H1 (cell line): ENCODE results near the gene TMEM236. TPM values are rescaled to one million over a fixed set of nuclear protein-coding genes. Genes with fewer than 3 reads are reported as not detected.
A peak's percentile ranks its signal among the peaks of the same experiment; 100 is the strongest.

Source experiments
- CTCF ChIA-PET: fragments of 300-600 bp; sonication (Branson Sonifier 250); formaldehyde crosslinking; loops from one replicate; lab custom pipeline; 2021; ENCODE audit not compliant: partially characterized antibody; lab: Charles Lee
- POLR2A ChIA-PET: fragments of 300-600 bp; sonication (Branson Sonifier 250); formaldehyde crosslinking; loops from one replicate; lab custom pipeline; 2021; ENCODE audit warnings: inconsistent platforms; ENCODE audit not compliant: partially characterized antibody; lab: Charles Lee
- DNase-seq, 2 experiments: peaks; one replicate each; pipeline versions ENCODE4 v3.0.0 to v3.0.0-alpha.2; 2010 to 2022; ENCODE audit warnings: low spot score in 2 of 2, low read depth in 1 of 2, mixed read lengths in 1 of 2
- FAIRE-seq: peaks from 2 replicates; lab custom pipeline; 2011; peaks lifted over from hg19 to GRCh38; lab: Jason Lieb, UNC
- H2AFZ ChIP-seq: 2 replicates; pipeline ENCODE4 v1.8.1; 2012; ENCODE audit warnings: low read length, inconsistent platforms
- H2AK5ac ChIP-seq: 2 replicates; pipeline ENCODE4 v1.6.1; 2013; ENCODE audit warnings: low read depth, low read length
- H2BK120ac ChIP-seq: replicated peaks from 2 replicates; pipeline ENCODE3; 2013; ENCODE audit warnings: low read depth, low read length, inconsistent platforms
- H2BK12ac ChIP-seq: 2 replicates; pipeline ENCODE4 v1.6.1; 2013; ENCODE audit warnings: low read depth, low read length
- H2BK15ac ChIP-seq: 2 replicates; pipeline ENCODE4 v1.6.1; 2013; ENCODE audit warnings: low read length
- H2BK20ac ChIP-seq: 2 replicates; pipeline ENCODE4 v1.6.1; 2013; ENCODE audit warnings: low read length
- H2BK5ac ChIP-seq: 2 replicates; pipeline ENCODE4 v1.6.1; 2013; ENCODE audit warnings: low read depth, low read length
- H3K14ac ChIP-seq: 2 replicates; pipeline ENCODE4 v1.6.1; 2013; ENCODE audit warnings: inconsistent platforms; ENCODE audit not compliant: insufficient read length
- H3K18ac ChIP-seq: 2 replicates; pipeline ENCODE4 v1.6.1; 2013; ENCODE audit warnings: low read length; ENCODE audit errors: extremely low read depth
- H3K23ac ChIP-seq: 2 replicates; pipeline ENCODE4 v1.6.1; 2013; ENCODE audit warnings: inconsistent platforms; ENCODE audit not compliant: insufficient read length
- H3K23me2 ChIP-seq: 2 replicates; pipeline ENCODE4 v1.6.1; 2013; ENCODE audit warnings: low read depth, low read length
- H3K27ac ChIP-seq: 2 replicates; pipeline ENCODE4 v1.6.1; 2011; ENCODE audit warnings: low read depth, low read length, inconsistent platforms
- H3K27me3 ChIP-seq, 4 experiments: replicated peaks in 1 of 4; 1 replicate in 1 of 4; 2 replicates in 3 of 4; pipeline versions ENCODE4 v1.6.1 to v1.8.1; 2011 to 2013; ENCODE audit warnings: low read length in 3 of 4, mild to moderate bottlenecking in 3 of 4, inconsistent platforms in 2 of 4, mixed read lengths in 2 of 4, moderate library complexity in 1 of 4; ENCODE audit not compliant: control insufficient read depth in 3 of 4, insufficient read depth in 3 of 4; ENCODE audit errors: extremely low read depth in 1 of 4
- H3K36me3 ChIP-seq, 4 experiments: 2 replicates each; pipeline versions ENCODE4 v1.6.1 to v1.8.1; 2011 to 2013; ENCODE audit warnings: mild to moderate bottlenecking in 4 of 4, low read length in 3 of 4, moderate library complexity in 2 of 4, control low read depth in 1 of 4, inconsistent platforms in 1 of 4; ENCODE audit not compliant: insufficient read depth in 4 of 4, control insufficient read depth in 2 of 4
- H3K4ac ChIP-seq: replicated peaks from 2 replicates; pipeline ENCODE3; 2013; ENCODE audit warnings: low read length, low read depth, mixed read lengths, inconsistent platforms; ENCODE audit not compliant: insufficient read length
- H3K4me1 ChIP-seq, 4 experiments: replicated peaks in 1 of 4; 1 replicate in 1 of 4; 2 replicates in 3 of 4; pipeline versions ENCODE4 v1.6.1 to v1.8.1; 2011 to 2013; ENCODE audit warnings: low read length in 3 of 4, inconsistent platforms in 2 of 4, mixed read lengths in 1 of 4; ENCODE audit not compliant: insufficient read depth in 4 of 4, control insufficient read depth in 3 of 4
- H3K4me2 ChIP-seq, 2 experiments: 2 replicates each; pipeline versions ENCODE4 v1.6.1 to v1.8.1; 2011 to 2013; ENCODE audit warnings: low read depth in 2 of 2, low read length in 2 of 2, control low read depth in 1 of 2, inconsistent platforms in 1 of 2, mild to moderate bottlenecking in 1 of 2; ENCODE audit not compliant: insufficient read depth in 1 of 2
- H3K4me3 ChIP-seq, 4 experiments: fragments of 200-600, 300-600 bp in 1 of 4; sonication (generic), shearing (Covaris generic), sonication (Bioruptor Twin) in 1 of 4; 2 replicates each; pipeline versions ENCODE4 v1.5.1 to v1.8.1; 2011 to 2016; ENCODE audit warnings: low read length in 4 of 4, low read depth in 3 of 4, control low read depth in 2 of 4, inconsistent platforms in 2 of 4, mild to moderate bottlenecking in 2 of 4, mixed read lengths in 1 of 4, moderate library complexity in 1 of 4; ENCODE audit not compliant: insufficient read depth in 2 of 4; ENCODE audit errors: extremely low read depth in 1 of 4
- H3K56ac ChIP-seq: replicated peaks from 2 replicates; pipeline ENCODE3; 2013; ENCODE audit warnings: low read depth, mild to moderate bottlenecking, mixed read lengths, low read length, inconsistent platforms; ENCODE audit not compliant: insufficient read length
- H3K79me1 ChIP-seq: 2 replicates; pipeline ENCODE4 v1.6.1; 2013; ENCODE audit warnings: low read depth, low read length, control low read depth
- H3K79me2 ChIP-seq, 2 experiments: 2 replicates each; pipeline versions ENCODE4 v1.6.1 to v1.8.1; 2012 to 2013; ENCODE audit warnings: low read length in 2 of 2, mild to moderate bottlenecking in 2 of 2, inconsistent platforms in 1 of 2; ENCODE audit not compliant: insufficient read depth in 2 of 2, control insufficient read depth in 1 of 2
- H3K9ac ChIP-seq, 4 experiments: replicated peaks in 1 of 4; 1 replicate in 1 of 4; 2 replicates in 3 of 4; pipeline versions ENCODE4 v1.6.1 to v1.8.1; 2011 to 2013; ENCODE audit warnings: low read depth in 3 of 4, low read length in 3 of 4, control low read depth in 2 of 4, mild to moderate bottlenecking in 2 of 4, moderate library complexity in 2 of 4, inconsistent platforms in 1 of 4; ENCODE audit errors: extremely low read depth in 1 of 4
- H3K9me3 ChIP-seq, 2 experiments: 2 replicates each; pipeline versions ENCODE4 v1.6.1 to v1.8.1; 2012 to 2013; ENCODE audit warnings: mild to moderate bottlenecking in 2 of 2, moderate library complexity in 2 of 2, control low read depth in 1 of 2, inconsistent platforms in 1 of 2, low read depth in 1 of 2, low read length in 1 of 2, mixed read lengths in 1 of 2; ENCODE audit not compliant: insufficient read depth in 2 of 2
- H4K20me1 ChIP-seq, 2 experiments: replicated peaks in 1 of 2; 2 replicates each; pipeline versions ENCODE3 to v1.8.1; 2011 to 2013; ENCODE audit warnings: inconsistent platforms in 2 of 2, low read length in 2 of 2, mild to moderate bottlenecking in 1 of 2; ENCODE audit not compliant: insufficient read depth in 2 of 2, control insufficient read depth in 1 of 2
- H4K5ac ChIP-seq: 2 replicates; pipeline ENCODE4 v1.6.1; 2013; ENCODE audit warnings: low read length, low read depth, mixed read lengths, inconsistent platforms; ENCODE audit not compliant: insufficient read length
- H4K8ac ChIP-seq: 2 replicates; pipeline ENCODE4 v1.8.0; 2013; ENCODE audit warnings: mild to moderate bottlenecking, moderate library complexity, low read length, inconsistent platforms; ENCODE audit not compliant: insufficient read depth; ENCODE audit errors: extremely low read depth
- H4K91ac ChIP-seq: replicated peaks from 2 replicates; pipeline ENCODE3; 2013; ENCODE audit warnings: low read length, mixed read lengths, inconsistent platforms; ENCODE audit not compliant: insufficient read length
- ATF3 ChIP-seq: IDR thresholded peaks from 2 replicates; pipeline ENCODE4 v1.6.1; 2011; ENCODE audit warnings: low read depth, mild to moderate bottlenecking, low read length; ENCODE audit not compliant: insufficient read depth
- CBX5 ChIP-seq: fragments of 300-800, 300-1000 bp; sonication (generic); IDR thresholded peaks from 2 replicates; pipeline ENCODE4 v1.7.1; 2016; ENCODE audit warnings: antibody characterized with exemption, low read length, low read depth
- CEBPB ChIP-seq: IDR thresholded peaks from 2 replicates; pipeline ENCODE4 v1.6.1; 2012; ENCODE audit warnings: low read depth, low read length
- CREB1 ChIP-seq: IDR thresholded peaks from 2 replicates; pipeline ENCODE4 v1.6.1; 2012; ENCODE audit warnings: inconsistent platforms
- EP300 ChIP-seq, 2 experiments: IDR thresholded peaks; 1 replicate in 1 of 2; 2 replicates in 1 of 2; pipeline ENCODE4 v1.6.1; 2011 to 2012; ENCODE audit warnings: low read depth in 2 of 2, low read length in 2 of 2, mild to moderate bottlenecking in 2 of 2, borderline replicate concordance in 1 of 2, inconsistent platforms in 1 of 2, moderate library complexity in 1 of 2
- FOSL1 ChIP-seq: IDR thresholded peaks from 2 replicates; pipeline ENCODE4 v1.6.1; 2011; ENCODE audit warnings: mild to moderate bottlenecking, low read depth, low read length, moderate library complexity; ENCODE audit not compliant: insufficient read depth
- KDM1A ChIP-seq: fragments of 200-600, 300-600 bp; sonication (generic); IDR thresholded peaks from 2 replicates; pipeline ENCODE4 v1.7.1; 2016; ENCODE audit warnings: mild to moderate bottlenecking, low read length, borderline replicate concordance
- KDM5A ChIP-seq: fragments of 200-600 bp; IDR thresholded peaks from 2 replicates; pipeline ENCODE4 v1.7.1; 2012; ENCODE audit warnings: mild to moderate bottlenecking, low read length, inconsistent platforms, mixed read lengths
- POU5F1 ChIP-seq: IDR thresholded peaks from 2 replicates; pipeline ENCODE4 v1.6.1; 2011; ENCODE audit warnings: low read depth, mild to moderate bottlenecking, low read length, moderate library complexity
- RAD21 ChIP-seq, 2 experiments: IDR thresholded peaks in 1 of 2; conservative IDR thresholded peaks in 1 of 2; 2 replicates each; pipeline ENCODE4 v1.6.1; 2011; ENCODE audit warnings: low read depth in 2 of 2, low read length in 2 of 2, improper control_type of control experiment in 1 of 2, inconsistent platforms in 1 of 2, mild to moderate bottlenecking in 1 of 2, moderate library complexity in 1 of 2
- RNF2 ChIP-seq: fragments of 200-900, 300-1000 bp; sonication (generic); IDR thresholded peaks from 2 replicates; pipeline ENCODE4 v1.7.1; 2016; ENCODE audit warnings: borderline replicate concordance, low read depth, mild to moderate bottlenecking, antibody characterized with exemption, low read length; ENCODE audit not compliant: poor library complexity, severe bottlenecking; ENCODE audit errors: missing control alignments
- SIN3A ChIP-seq, 2 experiments: IDR thresholded peaks in 1 of 2; conservative IDR thresholded peaks in 1 of 2; 2 replicates each; pipeline ENCODE4 v1.6.1; 2011 to 2012; ENCODE audit warnings: low read length in 2 of 2, improper control_type of control experiment in 1 of 2, low read depth in 1 of 2, mild to moderate bottlenecking in 1 of 2
- TBP ChIP-seq: IDR thresholded peaks from 2 replicates; pipeline ENCODE4 v1.6.1; 2011; ENCODE audit warnings: low read depth, low read length, improper control_type of control experiment
- WGBS, 2 experiments: shearing (Covaris generic) in 1 of 2; methylation state at CpG; one replicate each; pipeline versions ENCODE4 v1.1.6 to v1.1.7; 2013 to 2015; ENCODE audit warnings: low lambda C conversion rate in 2 of 2, mixed read lengths in 2 of 2, inconsistent platforms in 1 of 2, low coverage in 1 of 2, missing lambda C conversion rate in 1 of 2; ENCODE audit not compliant: insufficient replicate concordance in 2 of 2, insufficient coverage in 1 of 2, insufficient read length in 1 of 2; ENCODE audit errors: extremely low coverage in 1 of 2, missing lambda C conversion rate in 1 of 2; 5-methylcytosine and 5-hydroxymethylcytosine counted together
- polyA plus RNA-seq, 7 experiments: library from polyadenylated mRNA; depleted of rRNA in 3 of 7; stranded (reverse) in 5 of 7; unstranded in 2 of 7; fragments of >200 nt in 5 of 7; fragments of 200-250 nt in 2 of 7; gene quantifications; 1 replicate in 5 of 7; 2 replicates in 1 of 7; 4 replicates in 1 of 7; pipeline versions ENCODE4 v1.2.1 to v1.2.3, GENCODE V29; 2011 to 2013; ENCODE audit warnings: missing spikeins in 2 of 7, mixed read lengths in 2 of 7
- total RNA-seq: library from RNA; stranded (reverse); fragmentation: NEBNext Ultra II Directional; extraction: Animal tissue kit (Norgen Biotek cat#: 25700); gene quantifications from 2 replicates; pipeline ENCODE4 v1.2.1, GENCODE V29; 2021

The TMEM236 gene
- total and polyA plus RNA-seq, 2 of the 8 experiments (the other 6 are each of a cell fraction or from before 2014, with no cell fraction given) = 0.02 to 0.07 TPM

DNA sequence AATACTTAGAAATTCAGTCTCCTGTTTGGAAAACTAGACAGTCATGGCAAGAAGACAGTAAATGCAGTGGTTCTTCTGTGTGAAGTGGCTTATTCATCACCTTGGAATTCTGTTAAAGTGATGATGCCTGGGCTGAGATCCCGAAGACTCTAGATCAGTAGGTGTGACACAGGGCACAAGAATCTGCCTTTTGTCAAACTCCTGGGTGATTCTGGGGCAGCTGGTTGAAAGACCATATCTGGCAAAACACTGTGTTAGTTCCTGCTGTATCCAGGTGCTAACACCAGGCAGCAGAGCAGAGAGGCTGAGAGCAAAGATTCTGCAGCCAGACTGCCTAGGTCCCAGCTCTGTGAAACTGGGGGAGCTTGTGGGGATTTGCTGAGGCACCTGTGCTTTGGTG is 83.7 kb downstream of the TMEM236 start:
- Histone ChIP-seq H3K18ac (no peak overlapping the region), H2BK12ac (no peak overlapping the region), H2BK20ac (no peak overlapping the region), H3K23me2 (no peaks in the 10 kb centered on the region), H3K36me3 (no peaks in the 10 kb centered on the region), H2BK15ac (no peak overlapping the region), H2AFZ (0 out of 2 replicates have a peak overlapping the region, but pooled peaks have one; percentile 27), H2AK5ac (no peak overlapping the region), H3K27me3 (no peaks in the 10 kb centered on the region), H3K9me3 (no peaks in the 10 kb centered on the region), H3K79me2 (no peaks in the 10 kb centered on the region), H3K9ac (no peak overlapping the region), H3K56ac (no peak overlapping the region), H3K27ac (no peak overlapping the region), H4K5ac (no peak overlapping the region), H3K4me3 (no peak overlapping the region), H3K79me1 (no peaks in the 10 kb centered on the region), H4K20me1 (no peaks in the 10 kb centered on the region), H3K4ac (no peak overlapping the region), H3K23ac (no peak overlapping the region), H4K91ac (no peak overlapping the region), H2BK5ac (no peak overlapping the region), H2BK120ac (no peak overlapping the region), H4K8ac (no peak overlapping the region), H3K4me1 (no peaks in the 10 kb centered on the region), H3K14ac (no peak overlapping the region), H3K4me2 (no peak overlapping the region)
- WGBS, 2 experiments = 82% methylated on average over 1 of the region's 1 CpG; no CpG with 5 or more reads in 1 of the 2 experiments
- DNase-seq (peak in 1 of 2 experiments; percentile 36), FAIRE-seq (no peak)
- ChIA-PET CTCF (interaction anchor here (0.9 to 1.8 kb wide), 7 partner anchors 9 to 228 kb away, joined by 3 to 6 read pairs (median 3); no protein-coding TSS in a partner anchor), POLR2A (no interaction called here)
- TF ChIP-seq TBP (no peak), RNF2 (no peak), POU5F1 (no peak), CBX5 (no peak), SIN3A (conservative IDR thresholded peaks at IDR 0.05 in 1 of 2, IDR thresholded peaks at IDR 0.05 in 1 of 2; ENCODE audit: low read depth in 1 of 2, low read length in 2 of 2) (no peak), KDM5A (no peak), ATF3 (no peak), FOSL1 (no peak), CREB1 (no peak), RAD21 (IDR thresholded peaks at IDR 0.05 in 1 of 2, conservative IDR thresholded peaks at IDR 0.05 in 1 of 2; ENCODE audit: low read depth in 2 of 2, low read length in 2 of 2) (0 out of 4 replicates have a peak, but pooled peaks of 1 of the 2 experiments have one; percentile 12), CEBPB (no peak), KDM1A (no peak), EP300 (IDR thresholded peaks at IDR 0.05; ENCODE audit: borderline replicate concordance in 1 of 2, low read depth in 2 of 2, low read length in 2 of 2) (no peak)
